Transverse colon (tissue), 4 donors: ENCODE measurements around the gene TM2D3. TPM values are rescaled to one million over a fixed set of nuclear protein-coding genes. Genes with fewer than 3 reads are reported as not detected.
A peak's percentile ranks its signal among the peaks of the same experiment; 100 is the strongest.

Source experiments
- DNase-seq: peaks from one replicate; pipeline ENCODE4 v3.0.0-alpha.2; 2019
- H3K27ac ChIP-seq, 4 donors: fragments of 200-600 bp; sonication (generic); 2 replicates each; pipeline ENCODE4 v1.5.1; 2016 to 2018; ENCODE audit warnings: inconsistent platforms in 4 of 4
- H3K27me3 ChIP-seq: fragments of 200-600 bp; sonication (generic); 2 replicates; pipeline ENCODE4 v1.5.1; 2017; ENCODE audit warnings: inconsistent platforms
- H3K36me3 ChIP-seq, 4 donors: fragments of 200-600 bp; sonication (generic); 2 replicates each; pipeline ENCODE4 v1.5.1; 2017 to 2019; ENCODE audit warnings: inconsistent platforms in 4 of 4
- H3K4me1 ChIP-seq, 4 donors: fragments of 200-600 bp; sonication (generic); 2 replicates each; pipeline ENCODE4 v1.5.1; 2017 to 2020; ENCODE audit warnings: inconsistent platforms in 4 of 4
- H3K4me3 ChIP-seq, 4 donors: fragments of 200-600 bp; sonication (generic); 1 replicate in 1 of 4; 2 replicates in 3 of 4; pipeline versions ENCODE4 v1.5.1 to v1.6.1; 2017 to 2019; ENCODE audit warnings: inconsistent platforms in 4 of 4
- H3K9me3 ChIP-seq, 2 donors: fragments of 200-600 bp; sonication (generic); 2 replicates each; pipeline ENCODE4 v1.5.1; 2017 to 2019; ENCODE audit warnings: inconsistent platforms in 2 of 2
- CTCF ChIP-seq, 5 experiments: fragments of 200-600 bp in 3 of 5; fragments of 450-650 bp in 2 of 5; sonication (generic) in 3 of 5; IDR thresholded peaks; 1 replicate in 2 of 5; 2 replicates in 3 of 5; pipeline ENCODE4 v1.5.1; 2016 to 2017; ENCODE audit warnings: antibody characterized with exemption in 5 of 5, inconsistent platforms in 3 of 5, mild to moderate bottlenecking in 2 of 5, moderate library complexity in 1 of 5
- EP300 ChIP-seq: sonication (generic); formaldehyde crosslinking; IDR thresholded peaks from one replicate; pipeline ENCODE4 v1.6.1; 2017; ENCODE audit warnings: antibody characterized with exemption, low read depth
- POLR2A ChIP-seq: fragments of 450-650 bp; IDR thresholded peaks from one replicate; pipeline ENCODE4 v1.6.1; 2016; ENCODE audit warnings: antibody characterized with exemption, mild to moderate bottlenecking, moderate library complexity
- POLR2AphosphoS5 ChIP-seq, 3 donors: sonication (generic); formaldehyde crosslinking; IDR thresholded peaks; one replicate each; pipeline ENCODE4 v1.6.1; 2016; ENCODE audit warnings: antibody characterized with exemption in 3 of 3
- WGBS, 2 donors: methylation state at CpG; one replicate each; pipeline ENCODE4 v1.1.5; 2018; ENCODE audit warnings: low coverage in 1 of 2; 5-methylcytosine and 5-hydroxymethylcytosine counted together
- in situ Hi-C, 4 donors: fragments of 200-750 bp; cut with MboI; loops; one replicate each; pipeline versions ENCODE4 v1.15.0 to v1.15.1; 2017; ENCODE audit warnings: low sequenced_read_pairs in 3 of 4, low pct_ligation_motif_present in 1 of 4, low pct_unique_long_range_greater_than_20kb in 1 of 4
- intact Hi-C: fragments of 100-400 bp; cut with DNase I; formaldehyde crosslinking; loops from one replicate; pipeline ENCODE4 v1.15.1; 2023; ENCODE audit warnings: low total_unique reads
- total RNA-seq, 4 donors: library from RNA; depleted of rRNA; stranded (reverse); fragments of >200 nt; gene quantifications; one replicate each; pipeline ENCODE4 v1.1.0, GENCODE V29; 2016

Gene TM2D3, protein sequence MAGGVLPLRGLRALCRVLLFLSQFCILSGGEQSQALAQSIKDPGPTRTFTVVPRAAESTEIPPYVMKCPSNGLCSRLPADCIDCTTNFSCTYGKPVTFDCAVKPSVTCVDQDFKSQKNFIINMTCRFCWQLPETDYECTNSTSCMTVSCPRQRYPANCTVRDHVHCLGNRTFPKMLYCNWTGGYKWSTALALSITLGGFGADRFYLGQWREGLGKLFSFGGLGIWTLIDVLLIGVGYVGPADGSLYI
- total RNA-seq, result 10 to 100 TPM; 13.8 to 46.4 (median 33.6) TPM

- intact Hi-C loops (no loop called here), in situ Hi-C loops (no loop called here)
- WGBS, 2 donors, result 1% methylated on average over 71 of the region's 75 CpGs; no CpG with 5 or more reads in 1 of the 2 donors
- H3K36me3 ChIP-seq, result peaks cover 0 to 5% (median 2%) of the 10 kb centered on the region in 4 donors
- H3K4me3 ChIP-seq, result peak within 1 kb of the TSS; percentile 68 to 99 (median 92)
- no peaks in the 10 kb centered on the region for H3K9me3 ChIP-seq
- H3K27me3 ChIP-seq, result no peaks in the 10 kb centered on the region
- TF ChIP-seq CTCF (IDR thresholded peaks at IDR 0.05) (peak; percentile 78 to 97 (median 86)), POLR2AphosphoS5 (IDR thresholded peaks at IDR 0.05) (peak; percentile 94 to 97 (median 97)), POLR2A (peak; percentile 95), EP300 (no peak)
- peaks cover 18 to 33% (median 26%) of the 10 kb centered on the region in 4 donors for H3K4me1 ChIP-seq
- peak within 1 kb of the TSS; percentile 98 to 100 (median 100) for H3K27ac ChIP-seq
- DNase-seq, result peak; percentile 95
These were observed at the start of gene TM2D3 for GRCh38 chr15:101652098-101652785. Gene TM2D3 (minus strand): TSS chr15:101652381. CDS start chr15:101652361, 20 bp downstream.

DNA sequence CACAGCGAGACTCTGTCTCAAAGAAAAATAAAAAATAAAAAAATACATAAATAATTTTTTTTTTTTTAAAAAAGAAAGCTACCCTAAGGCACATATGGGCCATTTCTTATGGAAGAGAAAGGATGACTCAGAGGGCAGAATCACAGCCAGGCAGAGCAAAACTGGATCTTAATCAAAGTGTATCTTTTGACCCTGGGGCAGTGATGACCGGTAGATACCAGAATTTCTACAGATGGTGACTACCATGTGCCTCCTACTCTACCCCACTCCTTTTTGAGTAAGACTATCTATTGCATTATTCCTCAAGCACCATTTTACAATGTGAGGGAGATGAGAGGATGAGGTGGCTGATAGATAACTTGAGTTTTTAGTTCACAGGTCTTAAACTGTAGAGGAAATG is 46.1 kb upstream of the TM2D3 start:
- no peaks in the 10 kb centered on the region for H3K27me3 ChIP-seq
- in situ Hi-C loops, result no loop called here
- H3K27ac ChIP-seq, result no peak overlapping the region
- TF ChIP-seq POLR2AphosphoS5 (IDR thresholded peaks at IDR 0.05) (no peak), POLR2A (no peak), CTCF (IDR thresholded peaks at IDR 0.05) (no peak), EP300 (no peak)
- no peak for DNase-seq
- WGBS, 2 donors, result 86 to 89% methylated on average over 2 of the region's 2 CpGs
- intact Hi-C loops, result no loop called here
- H3K4me3 ChIP-seq, result no peak overlapping the region
- H3K4me1 ChIP-seq, result no peaks in the 10 kb centered on the region
- no peaks in the 10 kb centered on the region for H3K9me3 ChIP-seq
- H3K36me3 ChIP-seq, result peaks cover 0 to 71% (median 24%) of the 10 kb centered on the region in 4 donors

- peaks cover 0 to 76% (median 24%) of the 10 kb centered on the region in 4 donors for H3K36me3 ChIP-seq
- no peak for DNase-seq
- H3K4me3 ChIP-seq, result no peak overlapping the region
- no peaks in the 10 kb centered on the region for H3K9me3 ChIP-seq
- 85 to 92% methylated on average over 3 to 7 of the region's 7 CpGs for WGBS, 2 donors
- H3K27me3 ChIP-seq, result no peaks in the 10 kb centered on the region
- intact Hi-C loops, result no loop called here
- in situ Hi-C loops, result no loop called here
- H3K27ac ChIP-seq, result no peak overlapping the region
- TF ChIP-seq CTCF (IDR thresholded peaks at IDR 0.05) (no peak), POLR2AphosphoS5 (IDR thresholded peaks at IDR 0.05) (no peak), POLR2A (no peak), EP300 (no peak)
- no peaks in the 10 kb centered on the region for H3K4me1 ChIP-seq
These were observed 45.3 kb upstream of the TM2D3 start for GRCh38 chr15:101697488-101697887.

- no peak for DNase-seq
- Histone ChIP-seq H3K4me3 (no peak overlapping the region), H3K9me3 (no peaks in the 10 kb centered on the region), H3K4me1 (no peaks in the 10 kb centered on the region), H3K36me3 (peaks cover 0 to 76% (median 24%) of the 10 kb centered on the region in 4 donors), H3K27ac (no peak overlapping the region), H3K27me3 (no peaks in the 10 kb centered on the region)
- 97 to 100% methylated on average over 1 of the region's 1 CpG for whole genome bisulfite sequencing, 2 donors
- intact Hi-C loops, result no loop called here
- in situ Hi-C loops, result no loop called here
- TF ChIP-seq CTCF (IDR thresholded peaks at IDR 0.05) (no peak), EP300 (no peak), POLR2AphosphoS5 (IDR thresholded peaks at IDR 0.05) (no peak), POLR2A (no peak)
These were observed 44.6 kb upstream of the TM2D3 start for GRCh38 chr15:101696829-101697228.
